ENCODE measurements around the gene NT5C2.

- TF ChIP-seq, protein P1, sequence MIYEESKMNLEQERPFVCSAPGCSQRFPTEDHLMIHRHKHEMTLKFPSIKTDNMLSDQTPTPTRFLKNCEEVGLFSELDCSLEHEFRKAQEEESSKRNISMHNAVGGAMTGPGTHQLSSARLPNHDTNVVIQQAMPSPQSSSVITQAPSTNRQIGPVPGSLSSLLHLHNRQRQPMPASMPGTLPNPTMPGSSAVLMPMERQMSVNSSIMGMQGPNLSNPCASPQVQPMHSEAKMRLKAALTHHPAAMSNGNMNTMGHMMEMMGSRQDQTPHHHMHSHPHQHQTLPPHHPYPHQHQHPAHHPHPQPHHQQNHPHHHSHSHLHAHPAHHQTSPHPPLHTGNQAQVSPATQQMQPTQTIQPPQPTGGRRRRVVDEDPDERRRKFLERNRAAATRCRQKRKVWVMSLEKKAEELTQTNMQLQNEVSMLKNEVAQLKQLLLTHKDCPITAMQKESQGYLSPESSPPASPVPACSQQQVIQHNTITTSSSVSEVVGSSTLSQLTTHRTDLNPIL (CRISPR knock-in tag; IDR thresholded peaks at IDR 0.05; ENCODE audit: low read depth), result no peak
- no peak for TF ChIP-seq TOX (CRISPR knock-in tag; IDR thresholded peaks at IDR 0.05; ENCODE audit: borderline replicate concordance)
- TF ChIP-seq, protein P2, sequence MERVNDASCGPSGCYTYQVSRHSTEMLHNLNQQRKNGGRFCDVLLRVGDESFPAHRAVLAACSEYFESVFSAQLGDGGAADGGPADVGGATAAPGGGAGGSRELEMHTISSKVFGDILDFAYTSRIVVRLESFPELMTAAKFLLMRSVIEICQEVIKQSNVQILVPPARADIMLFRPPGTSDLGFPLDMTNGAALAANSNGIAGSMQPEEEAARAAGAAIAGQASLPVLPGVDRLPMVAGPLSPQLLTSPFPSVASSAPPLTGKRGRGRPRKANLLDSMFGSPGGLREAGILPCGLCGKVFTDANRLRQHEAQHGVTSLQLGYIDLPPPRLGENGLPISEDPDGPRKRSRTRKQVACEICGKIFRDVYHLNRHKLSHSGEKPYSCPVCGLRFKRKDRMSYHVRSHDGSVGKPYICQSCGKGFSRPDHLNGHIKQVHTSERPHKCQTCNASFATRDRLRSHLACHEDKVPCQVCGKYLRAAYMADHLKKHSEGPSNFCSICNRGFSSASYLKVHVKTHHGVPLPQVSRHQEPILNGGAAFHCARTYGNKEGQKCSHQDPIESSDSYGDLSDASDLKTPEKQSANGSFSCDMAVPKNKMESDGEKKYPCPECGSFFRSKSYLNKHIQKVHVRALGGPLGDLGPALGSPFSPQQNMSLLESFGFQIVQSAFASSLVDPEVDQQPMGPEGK (CRISPR knock-in tag; IDR thresholded peaks at IDR 0.05; ENCODE audit: borderline replicate concordance), result no peak
- TF ChIP-seq ESRRG (CRISPR knock-in tag; IDR thresholded peaks at IDR 0.05), result no peak
- no peak for TF ChIP-seq GLIS3 (CRISPR knock-in tag; IDR thresholded peaks at IDR 0.05)
- TF ChIP-seq TCF4 (CRISPR knock-in tag; IDR thresholded peaks at IDR 0.05; ENCODE audit: borderline replicate concordance), result no peak
- TF ChIP-seq ZNF8 (CRISPR knock-in tag; IDR thresholded peaks at IDR 0.05), result no peak
- no peak for TF ChIP-seq RARB (CRISPR knock-in tag; IDR thresholded peaks at IDR 0.05)
- TF ChIP-seq SNAI2 (CRISPR knock-in tag; IDR thresholded peaks at IDR 0.05), result no peak
- no peak for TF ChIP-seq ZNF70 (CRISPR knock-in tag; IDR thresholded peaks at IDR 0.05)
Measured at GRCh38 chr10:103083977-103084320, 109.1 kb downstream of the NT5C2 start.
